ENCODE data around the gene ILF2.
A peak's percentile ranks its signal among the peaks of the same experiment; 100 is the strongest.

Gene ILF2

GRCh38 chr1:153626904-153627714 lies 43.7 kb downstream of the ILF2 start, which contains the start of gene S100A13 (continued):
- no peak for TF ChIP-seq ZSCAN18 (tag by site-specific recombination; IDR thresholded peaks at IDR 0.05)
- TF ChIP-seq ZNF580 (tag by site-specific recombination; IDR thresholded peaks at IDR 0.05): no peak
- TF ChIP-seq MEIS1 (CRISPR knock-in tag; IDR thresholded peaks at IDR 0.05; ENCODE audit: borderline replicate concordance): no peak
- TF ChIP-seq YY2 (tag by site-specific recombination; IDR thresholded peaks at IDR 0.05): no peak
- TF ChIP-seq TSHZ1 (tag by site-specific recombination; IDR thresholded peaks at IDR 0.05; ENCODE audit: borderline replicate concordance): no peak
- TF ChIP-seq ZNF184 (tag by site-specific recombination; IDR thresholded peaks at IDR 0.05): no peak
- peak; percentile 77 for TF ChIP-seq ZNF335 (tag by site-specific recombination; conservative IDR thresholded peaks at IDR 0.05)
- 0 out of 2 replicates have a peak, but pooled peaks have one; percentile 8 for TF ChIP-seq ZNF449 (tag by site-specific recombination; IDR thresholded peaks at IDR 0.05)
- no peak for TF ChIP-seq KLF17 (tag by site-specific recombination; IDR thresholded peaks at IDR 0.05)
- no peak for TF ChIP-seq KLF9 (tag by site-specific recombination; IDR thresholded peaks at IDR 0.05; ENCODE audit: low read depth)
- TF ChIP-seq ZBTB21 (tag by site-specific recombination; IDR thresholded peaks at IDR 0.05): no peak
- TF ChIP-seq ZNF274 (IDR thresholded peaks at IDR 0.05; ENCODE audit: low read length): no peak
- no peak for TF ChIP-seq ZNF274 (tag by site-specific recombination; IDR thresholded peaks at IDR 0.05; ENCODE audit: borderline replicate concordance)
- peak; percentile 65 for TF ChIP-seq ZSCAN30 (tag by site-specific recombination; IDR thresholded peaks at IDR 0.05)
- TF ChIP-seq ZNF670 (tag by site-specific recombination; IDR thresholded peaks at IDR 0.05; ENCODE audit: low read depth): no peak
- TF ChIP-seq ZNF239 (tag by site-specific recombination; IDR thresholded peaks at IDR 0.05): no peak
- TF ChIP-seq ZNF433 (tag by site-specific recombination; IDR thresholded peaks at IDR 0.05; ENCODE audit: low read depth): no peak
- no peak; the same call in 1 of the 2 replicates for TF ChIP-seq PRDM1 (tag by site-specific recombination; IDR thresholded peaks at IDR 0.05)
- peak; percentile 5; the same call in 1 of the 2 replicates for TF ChIP-seq PRDM10 (tag by site-specific recombination; IDR thresholded peaks at IDR 0.05)
- TF ChIP-seq GLI4 (tag by site-specific recombination; IDR thresholded peaks at IDR 0.05): no peak
- TF ChIP-seq CTCF (tag by site-specific recombination; IDR thresholded peaks at IDR 0.05): peak; percentile 89; the same call in 1 of the 2 replicates
- TF ChIP-seq ZNF26 (tag by site-specific recombination; IDR thresholded peaks at IDR 0.05): no peak
- no peak for TF ChIP-seq ZNF426 (tag by site-specific recombination; IDR thresholded peaks at IDR 0.05)
- peak; percentile 77 for TF ChIP-seq ZNF366 (tag by site-specific recombination; conservative IDR thresholded peaks at IDR 0.05)
